ENCODE data around the gene HDAC8. TPM values are rescaled to one million over a fixed set of nuclear protein-coding genes. Genes with fewer than 3 reads are reported as not detected.
"Not testable (repeated sequence)": the region's sequence is repeated elsewhere in the genome, so short reads cannot be mapped to it uniquely, and the experiment has no call there.

Gene HDAC8
- total and polyA plus RNA-seq, 8 donors = 8.5 to 21.6 (median 14.6) TPM

- no peak for FAIRE-seq
- intact Hi-C loops (cut with DNase I) = no loop called here
- Histone ChIP-seq H3K27me3 (peaks cover 0 to 10% (median 0%) of the 10 kb centered on the region in 4 donors), H3K4me1 (no peaks in the 10 kb centered on the region), H3K36me3 (no peaks in the 10 kb centered on the region), H3K27ac (no peak overlapping the region), H3K4me3 (no peak overlapping the region), H3K9me3 (no peaks in the 10 kb centered on the region)
- no peak for ATAC-seq
- DNase-seq = no peak
- TF ChIP-seq CTCF (IDR thresholded peaks at IDR 0.05) = no peak
Observed at GRCh38 chrX:72436010-72436409, 136.6 kb downstream of the HDAC8 start.

GRCh38 chrX:72430405-72430968 lies 142.2 kb downstream of the HDAC8 start:
- no peak for FAIRE-seq
- no peak for TF ChIP-seq CTCF (IDR thresholded peaks at IDR 0.05)
- H3K27me3 ChIP-seq = peaks cover 0 to 17% (median 0%) of the 10 kb centered on the region in 4 donors

GRCh38 chrX:72421797-72422196 lies 150.8 kb downstream of the HDAC8 start:
- TF ChIP-seq CTCF (IDR thresholded peaks at IDR 0.05) = no peak
- FAIRE-seq = no peak

More at GRCh38 chrX:72430405-72430968, 142.2 kb downstream of the HDAC8 start:
- intact Hi-C loops (cut with DNase I) = no loop called here
- Histone ChIP-seq H3K4me1 (no peaks in the 10 kb centered on the region), H3K27ac (no peak overlapping the region), H3K36me3 (no peaks in the 10 kb centered on the region), H3K4me3 (no peak overlapping the region), H3K9me3 (no peaks in the 10 kb centered on the region)
- 74 to 96% methylated on average over 4 of the region's 4 CpGs for WGBS, 2 donors
- DNase-seq (no peak), ATAC-seq (no peak)

GRCh38 chrX:72409993-72410392 lies 162.7 kb downstream of the HDAC8 start:
- intact Hi-C loops (cut with DNase I) = no loop called here
- ATAC-seq (no peak), DNase-seq (no peak), FAIRE-seq (no peak)
- H3K4me1 ChIP-seq = no peaks in the 10 kb centered on the region
- 75 to 91% methylated on average over 1 of the region's 1 CpG for WGBS, 2 donors
- no peak overlapping the region for H3K4me3 ChIP-seq
- H3K9me3 ChIP-seq = no peaks in the 10 kb centered on the region
- H3K36me3 ChIP-seq = no peaks in the 10 kb centered on the region
- TF ChIP-seq CTCF (IDR thresholded peaks at IDR 0.05) = no peak
- no peak overlapping the region for H3K27ac ChIP-seq
- H3K27me3 ChIP-seq = peaks cover 0 to 3% (median 0%) of the 10 kb centered on the region in 4 donors

More at GRCh38 chrX:72421797-72422196, 150.8 kb downstream of the HDAC8 start:
- Histone ChIP-seq H3K27me3 (peaks cover 0 to 5% (median 0%) of the 10 kb centered on the region in 4 donors), H3K4me3 (no peak overlapping the region), H3K27ac (no peak overlapping the region), H3K4me1 (no peaks in the 10 kb centered on the region), H3K9me3 (no peaks in the 10 kb centered on the region), H3K36me3 (no peaks in the 10 kb centered on the region)
- intact Hi-C loops (cut with DNase I) = no loop called here
- no peak for ATAC-seq
- DNase-seq = no peak

GRCh38 chrX:72408885-72409284 lies 163.8 kb downstream of the HDAC8 start:
- FAIRE-seq (no peak), DNase-seq (no peak), ATAC-seq (no peak)
- Histone ChIP-seq H3K27ac (no peak overlapping the region), H3K4me1 (no peaks in the 10 kb centered on the region), H3K27me3 (peaks cover 0 to 3% (median 0%) of the 10 kb centered on the region in 4 donors), H3K9me3 (no peaks in the 10 kb centered on the region), H3K36me3 (no peaks in the 10 kb centered on the region), H3K4me3 (no peak overlapping the region)
- intact Hi-C loops (cut with DNase I) = no loop called here
- TF ChIP-seq CTCF (IDR thresholded peaks at IDR 0.05) = no peak
- WGBS, 2 donors = 51 to 94% methylated on average over 2 of the region's 2 CpGs

GRCh38 chrX:72405136-72405535 lies 167.5 kb downstream of the HDAC8 start:
- DNase-seq; FAIRE-seq; intact Hi-C loops (cut with DNase I); H3K4me3 ChIP-seq; H3K27ac ChIP-seq; H3K4me1 ChIP-seq; ATAC-seq; H3K36me3 ChIP-seq; H3K27me3 ChIP-seq; H3K9me3 ChIP-seq: not testable (repeated sequence)
- 77 to 99% methylated on average over 2 of the region's 2 CpGs for WGBS, 2 donors

Measured in pancreas (tissue), 10 donors.